Endometrium (tissue), 2 donors: ENCODE results near the gene MRPL23.

Experiments used
- FAIRE-seq: peaks from 2 replicates; lab custom pipeline; 2012; peaks lifted over from hg19 to GRCh38; lab: Jason Lieb, UNC
- donor health status: control.
- donor health status: control.

MRPL23 gene

GRCh38 chr11:1933416-1934334 lies 13.5 kb upstream of the MRPL23 start:
- no peak for FAIRE-seq

GRCh38 chr11:1934335-1935155 lies 12.6 kb upstream of the MRPL23 start:
- FAIRE-seq, result no peak

- FAIRE-seq, result no peak
These were observed 11.7 kb upstream of the MRPL23 start for GRCh38 chr11:1935156-1936071.

- no peak for FAIRE-seq
These were observed 10.9 kb upstream of the MRPL23 start for GRCh38 chr11:1936072-1936780.

GRCh38 chr11:1936781-1937615 lies 10.1 kb upstream of the MRPL23 start:
- no peak for FAIRE-seq

- no peak for FAIRE-seq
These were observed 9.4 kb upstream of the MRPL23 start for GRCh38 chr11:1937616-1938342.

GRCh38 chr11:1938343-1939005 lies 8.7 kb upstream of the MRPL23 start:
- FAIRE-seq, result no peak

GRCh38 chr11:1939006-1939625 lies 8.0 kb upstream of the MRPL23 start:
- no peak for FAIRE-seq

GRCh38 chr11:1939788-1940187 lies 7.3 kb upstream of the MRPL23 start:
- peak; percentile 97 for FAIRE-seq

- no peak for FAIRE-seq
These were observed 4.4 kb upstream of the MRPL23 start for GRCh38 chr11:1942558-1943260.

GRCh38 chr11:1943576-1943975 lies 3.6 kb upstream of the MRPL23 start:
- no peak for FAIRE-seq

GRCh38 chr11:1943977-1944376 lies 3.2 kb upstream of the MRPL23 start:
- FAIRE-seq, result no peak

GRCh38 chr11:1947592-1948237 lies 583 bp downstream of the MRPL23 start:
- FAIRE-seq, result no peak

- FAIRE-seq, result no peak
These were observed 1.3 kb downstream of the MRPL23 start for GRCh38 chr11:1948389-1948788.

GRCh38 chr11:1949302-1949701 lies 2.2 kb downstream of the MRPL23 start:
- FAIRE-seq, result no peak

GRCh38 chr11:1949922-1950321 lies 2.8 kb downstream of the MRPL23 start:
- no peak for FAIRE-seq

- FAIRE-seq, result no peak
These were observed 5.8 kb downstream of the MRPL23 start for GRCh38 chr11:1952806-1953482.
